Subcutaneous abdominal adipose tissue (tissue), 5 donors: ENCODE data around the gene HRH1.

Source experiments
- H3K27ac ChIP-seq: one replicate; pipeline ENCODE4 v1.7.0; 2013; ENCODE audit warnings: low read depth, mild to moderate bottlenecking, inconsistent platforms, low read length, moderate library complexity
- H3K27me3 ChIP-seq, 5 donors: one replicate each; pipeline ENCODE4 v1.7.0; 2013; ENCODE audit warnings: low read length in 5 of 5, inconsistent platforms in 1 of 5; ENCODE audit not compliant: control insufficient read depth in 5 of 5, insufficient read depth in 4 of 5
- H3K36me3 ChIP-seq, 5 donors: one replicate each; pipeline ENCODE4 v1.7.0; 2013; ENCODE audit warnings: low read length in 5 of 5; ENCODE audit not compliant: control insufficient read depth in 5 of 5, insufficient read depth in 5 of 5
- H3K4me1 ChIP-seq, 5 donors: one replicate each; pipeline ENCODE4 v1.7.0; 2013; ENCODE audit warnings: low read length in 5 of 5, mild to moderate bottlenecking in 3 of 5, moderate library complexity in 1 of 5; ENCODE audit not compliant: control insufficient read depth in 5 of 5, insufficient read depth in 5 of 5
- H3K4me3 ChIP-seq, 5 donors: one replicate each; pipeline ENCODE4 v1.7.0; 2013; ENCODE audit warnings: low read length in 5 of 5, low read depth in 1 of 5
- H3K9ac ChIP-seq, 5 donors: one replicate each; pipeline ENCODE4 v1.7.0; 2013; ENCODE audit warnings: low read length in 5 of 5, mild to moderate bottlenecking in 4 of 5, moderate library complexity in 3 of 5
- H3K9me3 ChIP-seq, 5 donors: one replicate each; pipeline ENCODE4 v1.7.0; 2013; ENCODE audit warnings: low read length in 5 of 5; ENCODE audit not compliant: control insufficient read depth in 5 of 5
- donor health status: healthy.
- donor health status: healthy.
- donor health status: healthy.
- donor health status: healthy.
- donor health status: healthy.

HRH1 gene

GRCh38 chr3:11230832-11231231, 76.5 kb downstream of the HRH1 start:
- Histone ChIP-seq H3K4me1 (peaks cover 0 to 11% (median 5%) of the 10 kb centered on the region in 5 donors), H3K36me3 (peaks cover 0 to 3% (median 0%) of the 10 kb centered on the region in 5 donors)

GRCh38 chr3:11235385-11235784, 81.1 kb downstream of the HRH1 start:
- Histone ChIP-seq H3K9ac (no peak overlapping the region), H3K4me1 (no peaks in the 10 kb centered on the region), H3K4me3 (no peak overlapping the region), H3K36me3 (peaks cover 0 to 3% (median 0%) of the 10 kb centered on the region in 5 donors), H3K9me3 (peaks cover 0 to 5% (median 0%) of the 10 kb centered on the region in 5 donors), H3K27me3 (peaks cover 0 to 3% (median 0%) of the 10 kb centered on the region in 5 donors), H3K27ac (no peak overlapping the region)

More at GRCh38 chr3:11230832-11231231, 76.5 kb downstream of the HRH1 start:
- no peak overlapping the region for H3K9ac ChIP-seq
- no peak overlapping the region for H3K27ac ChIP-seq
- no peaks in the 10 kb centered on the region for H3K9me3 ChIP-seq
- H3K27me3 ChIP-seq: peaks cover 0 to 3% (median 0%) of the 10 kb centered on the region in 5 donors
- no peak overlapping the region for H3K4me3 ChIP-seq

- Histone ChIP-seq H3K4me1 (no peaks in the 10 kb centered on the region), H3K9ac (no peak overlapping the region), H3K27ac (no peak overlapping the region), H3K9me3 (peaks cover 0 to 5% (median 0%) of the 10 kb centered on the region in 5 donors), H3K27me3 (peaks cover 0 to 3% (median 0%) of the 10 kb centered on the region in 5 donors), H3K4me3 (no peak overlapping the region), H3K36me3 (peaks cover 0 to 3% (median 0%) of the 10 kb centered on the region in 5 donors)
Measured at GRCh38 chr3:11236588-11237461, 82.5 kb downstream of the HRH1 start.

- Histone ChIP-seq H3K4me3 (no peak overlapping the region), H3K4me1 (no peaks in the 10 kb centered on the region), H3K9ac (no peak overlapping the region), H3K27me3 (peaks cover 0 to 3% (median 0%) of the 10 kb centered on the region in 5 donors), H3K36me3 (peaks cover 0 to 3% (median 0%) of the 10 kb centered on the region in 5 donors), H3K9me3 (peaks cover 0 to 5% (median 0%) of the 10 kb centered on the region in 5 donors), H3K27ac (no peak overlapping the region)
Measured at GRCh38 chr3:11238060-11238459, 83.8 kb downstream of the HRH1 start.

- H3K36me3 ChIP-seq: peaks cover 0 to 3% (median 0%) of the 10 kb centered on the region in 5 donors
- no peak overlapping the region for H3K27ac ChIP-seq
- H3K9ac ChIP-seq: no peak overlapping the region
- H3K9me3 ChIP-seq: peaks cover 0 to 5% (median 0%) of the 10 kb centered on the region in 5 donors
- peaks cover 0 to 3% (median 0%) of the 10 kb centered on the region in 5 donors for H3K27me3 ChIP-seq
- H3K4me1 ChIP-seq: no peaks in the 10 kb centered on the region
- no peak overlapping the region for H3K4me3 ChIP-seq
Measured at GRCh38 chr3:11238880-11239279, 84.6 kb downstream of the HRH1 start.

GRCh38 chr3:11239796-11240195, 85.5 kb downstream of the HRH1 start:
- Histone ChIP-seq H3K9ac (no peak overlapping the region), H3K27ac (no peak overlapping the region), H3K36me3 (peaks cover 0 to 3% (median 0%) of the 10 kb centered on the region in 5 donors), H3K27me3 (peaks cover 0 to 3% (median 0%) of the 10 kb centered on the region in 5 donors), H3K4me3 (no peak overlapping the region), H3K9me3 (peaks cover 0 to 5% (median 0%) of the 10 kb centered on the region in 5 donors), H3K4me1 (no peaks in the 10 kb centered on the region)

- Histone ChIP-seq H3K27me3 (no peaks in the 10 kb centered on the region), H3K4me1 (no peaks in the 10 kb centered on the region), H3K9me3 (peaks cover 0 to 5% (median 0%) of the 10 kb centered on the region in 5 donors), H3K4me3 (no peak overlapping the region), H3K36me3 (peaks cover 0 to under 1% (median 0%) of the 10 kb centered on the region in 5 donors), H3K9ac (no peak overlapping the region), H3K27ac (no peak overlapping the region)
Measured at GRCh38 chr3:11240496-11240895, 86.2 kb downstream of the HRH1 start.

GRCh38 chr3:11244121-11244677, 89.9 kb downstream of the HRH1 start:
- Histone ChIP-seq H3K4me1 (no peaks in the 10 kb centered on the region), H3K27me3 (no peaks in the 10 kb centered on the region), H3K9ac (no peak overlapping the region), H3K27ac (no peak overlapping the region), H3K9me3 (no peaks in the 10 kb centered on the region), H3K4me3 (no peak overlapping the region), H3K36me3 (no peaks in the 10 kb centered on the region)

GRCh38 chr3:11245276-11245675, 91.0 kb downstream of the HRH1 start:
- no peaks in the 10 kb centered on the region for H3K9me3 ChIP-seq
- H3K27me3 ChIP-seq: no peaks in the 10 kb centered on the region
- H3K4me3 ChIP-seq: no peak overlapping the region
- H3K9ac ChIP-seq: no peak overlapping the region
- H3K36me3 ChIP-seq: no peaks in the 10 kb centered on the region
- no peak overlapping the region for H3K27ac ChIP-seq
- H3K4me1 ChIP-seq: no peaks in the 10 kb centered on the region
